Measurements from ENCODE around the gene ANO10. TPM values are rescaled to one million over a fixed set of nuclear protein-coding genes. Genes with fewer than 3 reads are reported as not detected.
A peak's percentile ranks its signal among the peaks of the same experiment; 100 is the strongest.

The ANO10 gene
- total RNA-seq, 4 donors from 2014 or later, result 28.2 to 36.9 (median 31.6) TPM

DNA sequence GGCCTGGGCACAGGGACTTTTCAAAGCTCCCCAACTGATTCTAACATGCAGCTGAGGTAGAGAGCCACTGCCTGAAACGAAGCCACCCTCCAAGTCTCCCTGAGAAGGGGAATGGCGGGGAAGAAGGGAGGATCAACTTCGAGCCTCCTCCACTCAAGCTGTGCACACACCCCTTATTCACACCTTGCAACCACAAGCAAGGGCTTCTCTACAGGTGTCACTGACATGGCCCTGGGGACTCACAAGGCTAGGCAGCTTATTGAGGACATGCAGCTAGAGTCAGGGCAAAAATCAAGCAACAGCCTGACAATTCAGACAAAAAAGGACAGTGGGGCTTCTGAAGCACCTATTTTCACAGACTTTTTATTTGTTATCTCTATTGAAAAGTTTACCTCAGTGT lies 250.3 kb downstream of the ANO10 start:
- Histone ChIP-seq H3K4me1 (peaks cover 7% of the 10 kb centered on the region), H3K27ac (no peak overlapping the region), H3K36me3 (no peaks in the 10 kb centered on the region), H3K4me3 (no peak overlapping the region), H3K27me3 (no peaks in the 10 kb centered on the region), H3K9me3 (no peaks in the 10 kb centered on the region)
- 92% methylated on average over 3 of the region's 3 CpGs for WGBS
- TF ChIP-seq POLR2A (IDR thresholded peaks at IDR 0.05) (no peak), EP300 (IDR thresholded peaks at IDR 0.05) (no peak), POLR2AphosphoS5 (IDR thresholded peaks at IDR 0.05) (no peak)
- TF ChIP-seq, protein P1, sequence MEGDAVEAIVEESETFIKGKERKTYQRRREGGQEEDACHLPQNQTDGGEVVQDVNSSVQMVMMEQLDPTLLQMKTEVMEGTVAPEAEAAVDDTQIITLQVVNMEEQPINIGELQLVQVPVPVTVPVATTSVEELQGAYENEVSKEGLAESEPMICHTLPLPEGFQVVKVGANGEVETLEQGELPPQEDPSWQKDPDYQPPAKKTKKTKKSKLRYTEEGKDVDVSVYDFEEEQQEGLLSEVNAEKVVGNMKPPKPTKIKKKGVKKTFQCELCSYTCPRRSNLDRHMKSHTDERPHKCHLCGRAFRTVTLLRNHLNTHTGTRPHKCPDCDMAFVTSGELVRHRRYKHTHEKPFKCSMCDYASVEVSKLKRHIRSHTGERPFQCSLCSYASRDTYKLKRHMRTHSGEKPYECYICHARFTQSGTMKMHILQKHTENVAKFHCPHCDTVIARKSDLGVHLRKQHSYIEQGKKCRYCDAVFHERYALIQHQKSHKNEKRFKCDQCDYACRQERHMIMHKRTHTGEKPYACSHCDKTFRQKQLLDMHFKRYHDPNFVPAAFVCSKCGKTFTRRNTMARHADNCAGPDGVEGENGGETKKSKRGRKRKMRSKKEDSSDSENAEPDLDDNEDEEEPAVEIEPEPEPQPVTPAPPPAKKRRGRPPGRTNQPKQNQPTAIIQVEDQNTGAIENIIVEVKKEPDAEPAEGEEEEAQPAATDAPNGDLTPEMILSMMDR (IDR thresholded peaks at IDR 0.05), result no peak
- no peak for DNase-seq (ENCODE audit: low spot score in 2 of 2)

GRCh38 chr3:43370293-43370980 lies 251.4 kb downstream of the ANO10 start:
- H3K4me1 ChIP-seq, result peaks cover 11% of the 10 kb centered on the region
- peaks cover 4% of the 10 kb centered on the region for H3K36me3 ChIP-seq
- no peaks in the 10 kb centered on the region for H3K27me3 ChIP-seq
- no peak overlapping the region for H3K4me3 ChIP-seq
- TF ChIP-seq POLR2A (IDR thresholded peaks at IDR 0.05) (no peak), EP300 (IDR thresholded peaks at IDR 0.05) (no peak), POLR2AphosphoS5 (IDR thresholded peaks at IDR 0.05) (no peak)
- TF ChIP-seq, protein P1 (IDR thresholded peaks at IDR 0.05), result no peak
- DNase-seq (ENCODE audit: low spot score in 2 of 2), result peak in 1 of 2 donors; percentile 39
- no peak overlapping the region for H3K27ac ChIP-seq
- 59% methylated on average over 6 of the region's 6 CpGs for WGBS
- no peaks in the 10 kb centered on the region for H3K9me3 ChIP-seq

GRCh38 chr3:43369404-43370292 lies 252.2 kb downstream of the ANO10 start:
- Histone ChIP-seq H3K36me3 (peaks cover 4% of the 10 kb centered on the region), H3K27ac (no peak overlapping the region), H3K4me3 (no peak overlapping the region), H3K27me3 (no peaks in the 10 kb centered on the region), H3K9me3 (no peaks in the 10 kb centered on the region), H3K4me1 (peaks cover 11% of the 10 kb centered on the region)
- peak in 1 of 2 donors; percentile 46 for DNase-seq (ENCODE audit: low spot score in 2 of 2)
- WGBS, result 87% methylated on average over 8 of the region's 8 CpGs
- TF ChIP-seq, protein P1 (IDR thresholded peaks at IDR 0.05), result no peak
- TF ChIP-seq EP300 (IDR thresholded peaks at IDR 0.05) (no peak), POLR2AphosphoS5 (IDR thresholded peaks at IDR 0.05) (no peak), POLR2A (IDR thresholded peaks at IDR 0.05) (no peak)

- Histone ChIP-seq H3K36me3 (peaks cover 4% of the 10 kb centered on the region), H3K27me3 (no peaks in the 10 kb centered on the region), H3K27ac (peak overlapping the region; percentile 23), H3K9me3 (no peaks in the 10 kb centered on the region), H3K4me3 (no peak overlapping the region), H3K4me1 (peaks cover 11% of the 10 kb centered on the region)
- no peak for DNase-seq (ENCODE audit: low spot score in 2 of 2)
- no CpG with 5 or more reads among the region's 9 CpGs for WGBS
- TF ChIP-seq POLR2AphosphoS5 (IDR thresholded peaks at IDR 0.05) (no peak), POLR2A (IDR thresholded peaks at IDR 0.05) (no peak), EP300 (IDR thresholded peaks at IDR 0.05) (no peak)
- TF ChIP-seq, protein P1 (IDR thresholded peaks at IDR 0.05), result no peak
Measured at GRCh38 chr3:43366885-43367284, 254.9 kb downstream of the ANO10 start.

DNA sequence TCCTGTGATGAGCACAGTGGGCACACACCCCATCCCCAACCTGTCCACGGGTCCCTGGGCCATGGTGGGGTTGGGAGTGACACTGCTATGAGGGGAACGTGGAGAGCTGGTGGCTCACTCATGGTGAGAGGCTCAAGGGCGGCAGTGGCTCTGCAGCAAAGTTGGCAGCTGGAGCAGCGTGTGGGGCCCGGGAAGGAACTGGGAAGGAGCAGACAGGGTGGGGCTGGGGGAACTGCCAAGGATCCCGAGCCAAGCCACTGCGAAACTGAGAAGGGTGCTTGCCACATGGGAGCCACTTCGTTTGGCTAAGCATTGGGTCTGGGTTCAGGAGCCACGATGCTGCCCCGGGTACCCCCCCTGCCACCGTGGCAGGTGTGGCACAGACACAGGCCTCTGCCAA lies 255.3 kb downstream of the ANO10 start:
- WGBS, result 44% methylated on average over 7 of the region's 11 CpGs
- H3K4me3 ChIP-seq, result no peak overlapping the region
- no peak for TF ChIP-seq POLR2A (IDR thresholded peaks at IDR 0.05)
- TF ChIP-seq POLR2AphosphoS5 (IDR thresholded peaks at IDR 0.05), result no peak
- TF ChIP-seq, protein P1 (IDR thresholded peaks at IDR 0.05), result no peak
- no peak for TF ChIP-seq EP300 (IDR thresholded peaks at IDR 0.05)
- H3K9me3 ChIP-seq, result no peaks in the 10 kb centered on the region
- peak overlapping the region; percentile 23 for H3K27ac ChIP-seq
- DNase-seq (ENCODE audit: low spot score in 2 of 2), result peak; percentile 65 to 77
- H3K4me1 ChIP-seq, result peaks cover 11% of the 10 kb centered on the region
- H3K36me3 ChIP-seq, result peaks cover 4% of the 10 kb centered on the region
- H3K27me3 ChIP-seq, result no peaks in the 10 kb centered on the region

All from suprapubic skin (tissue), 4 donors.